Erythroblast (primary cell): Measurements from ENCODE around the gene NEDD9.

Source experiments
- DNase-seq, 2 experiments: peaks; one replicate each; lab custom pipeline; 2025; lab: John Stamatoyannopoulos, UW
- GATA1 ChIP-seq: IDR thresholded peaks from 2 replicates; pipeline ENCODE4 v1.6.1; 2011; ENCODE audit warnings: low read depth, mild to moderate bottlenecking, control low read depth, low read length, moderate library complexity
- POLR2A ChIP-seq: IDR thresholded peaks from 2 replicates; pipeline ENCODE4 v1.6.1; 2011; ENCODE audit warnings: mild to moderate bottlenecking, low read length

The NEDD9 gene

GRCh38 chr6:11201772-11202512 lies 30.5 kb downstream of the NEDD9 start:
- no peak for TF ChIP-seq POLR2A
- TF ChIP-seq GATA1, result no peak
- DNase-seq, result no peak

GRCh38 chr6:11201015-11201414 lies 31.5 kb downstream of the NEDD9 start:
- no peak for DNase-seq
- TF ChIP-seq POLR2A, result no peak
- TF ChIP-seq GATA1, result no peak

- TF ChIP-seq GATA1 (no peak), POLR2A (no peak)
- no peak for DNase-seq
Measured at GRCh38 chr6:11200356-11200755, 32.1 kb downstream of the NEDD9 start.

GRCh38 chr6:11198663-11199603 lies 33.5 kb downstream of the NEDD9 start:
- no peak for DNase-seq
- no peak for TF ChIP-seq POLR2A

- no peak for TF ChIP-seq GATA1
- TF ChIP-seq POLR2A, result no peak
- no peak for DNase-seq
Measured at GRCh38 chr6:11197850-11198249, 34.6 kb downstream of the NEDD9 start.

GRCh38 chr6:11197175-11197536 lies 35.3 kb downstream of the NEDD9 start:
- TF ChIP-seq POLR2A, result no peak
- TF ChIP-seq GATA1, result no peak
- no peak for DNase-seq

GRCh38 chr6:11196511-11197174 lies 35.8 kb downstream of the NEDD9 start:
- DNase-seq, result no peak
- no peak for TF ChIP-seq POLR2A
- no peak for TF ChIP-seq GATA1

- TF ChIP-seq POLR2A (no peak), GATA1 (no peak)
- DNase-seq, result no peak
Measured at GRCh38 chr6:11194356-11195218, 37.9 kb downstream of the NEDD9 start.

- no peak for DNase-seq
- TF ChIP-seq GATA1, result no peak
- no peak for TF ChIP-seq POLR2A
Measured at GRCh38 chr6:11193434-11193833, 39.0 kb downstream of the NEDD9 start.

GRCh38 chr6:11192167-11192566 lies 40.3 kb downstream of the NEDD9 start:
- TF ChIP-seq POLR2A, result no peak
- TF ChIP-seq GATA1, result no peak
- DNase-seq, result no peak

GRCh38 chr6:11190625-11191245 lies 41.7 kb downstream of the NEDD9 start:
- TF ChIP-seq POLR2A, result no peak

GRCh38 chr6:11189865-11190624 lies 42.4 kb downstream of the NEDD9 start:
- no peak for TF ChIP-seq POLR2A
- TF ChIP-seq GATA1, result no peak

More at GRCh38 chr6:11190625-11191245, 41.7 kb downstream of the NEDD9 start:
- DNase-seq, result no peak

More at GRCh38 chr6:11189865-11190624, 42.4 kb downstream of the NEDD9 start:
- no peak for DNase-seq
